K562 (cell line): ENCODE measurements around the gene GLIS1. TPM values are rescaled to one million over a fixed set of nuclear protein-coding genes. Genes with fewer than 3 reads are reported as not detected.

Experiments used
- ATAC-seq: fragments of 200-7000 bp; cut with Tn5 transposase; 3 replicates; pipeline ENCODE4 v1.9.1; 2020; ENCODE audit warnings: moderate library complexity
- BruUV-seq: library from RNA; stranded (reverse); fragments of 400-500 nt; replicated peaks from 2 replicates; lab custom pipeline; 2021; lab: Mats Ljungman, UMichigan
- CTCF ChIA-PET: fragments of 300-600 bp; formaldehyde crosslinking; extraction: SDS; loops from one replicate; lab custom pipeline; 2021; ENCODE audit warnings: low intra/inter-chr PET ratio; lab: Yijun Ruan, JAX
- POLR2A ChIA-PET: fragments of 300-600, 350-650 bp; sonication (Branson Sonifier 250); formaldehyde crosslinking; extraction: SDS; loops from one replicate; lab custom pipeline; 2021; ENCODE audit warnings: antibody characterized with exemption, inconsistent platforms; lab: Yijun Ruan, JAX
- DNase-seq, 4 experiments: peaks; one replicate each; pipeline versions ENCODE4 v3.0.0 to v3.0.0-alpha.2; 2011 to 2018; ENCODE audit warnings: low spot score in 3 of 4, mixed read lengths in 3 of 4; ENCODE audit errors: extremely low read depth in 1 of 4
- FAIRE-seq: peaks from 2 replicates; lab custom pipeline; 2011; peaks lifted over from hg19 to GRCh38; lab: Jason Lieb, UNC
- H2AFZ ChIP-seq: 2 replicates; pipeline ENCODE4 v1.6.0; 2011; ENCODE audit warnings: low read depth, low read length, control low read depth, inconsistent platforms
- H3K27ac ChIP-seq: fragments of 200-600 bp; 3 replicates; pipeline ENCODE4 v1.8.0; 2011; ENCODE audit warnings: low read depth, mild to moderate bottlenecking, control low read depth, inconsistent platforms, low read length, moderate library complexity, mixed read lengths; ENCODE audit errors: extremely low read depth
- H3K27me3 ChIP-seq, 2 experiments: fragments of 300-600 bp in 1 of 2; 2 replicates in 1 of 2; 3 replicates in 1 of 2; pipeline versions ENCODE4 v1.6.0 to v1.8.0; 2011; ENCODE audit warnings: inconsistent platforms in 2 of 2, low read length in 2 of 2, mild to moderate bottlenecking in 1 of 2, mixed read lengths in 1 of 2, moderate library complexity in 1 of 2; ENCODE audit not compliant: control insufficient read depth in 2 of 2, insufficient read depth in 2 of 2
- H3K36me3 ChIP-seq: fragments of 300-600 bp; 3 replicates; pipeline ENCODE4 v1.8.0; 2011; ENCODE audit warnings: mild to moderate bottlenecking, low read length, inconsistent platforms; ENCODE audit not compliant: control insufficient read depth, insufficient read depth
- H3K4me1 ChIP-seq, 2 experiments: fragments of 200-600 bp in 1 of 2; replicated peaks in 1 of 2; 2 replicates in 1 of 2; 3 replicates in 1 of 2; pipeline versions ENCODE4 v1.5.1 to v1.8.0; 2011; ENCODE audit warnings: inconsistent platforms in 2 of 2, low read length in 2 of 2, mild to moderate bottlenecking in 1 of 2, mixed read lengths in 1 of 2, moderate library complexity in 1 of 2; ENCODE audit not compliant: control insufficient read depth in 2 of 2, insufficient read depth in 2 of 2
- H3K4me2 ChIP-seq: 2 replicates; pipeline ENCODE4 v1.6.1; 2011; ENCODE audit warnings: low read length, control low read depth, inconsistent platforms, mixed read lengths; ENCODE audit not compliant: insufficient read depth
- H3K4me3 ChIP-seq: fragments of 200-600 bp; sonication (generic), shearing (Covaris generic); 2 replicates; pipeline ENCODE4 v1.5.1; 2016; ENCODE audit warnings: control low read depth, inconsistent platforms
- H3K79me2 ChIP-seq: fragments of 200-600 bp; 3 replicates; pipeline ENCODE4 v1.8.0; 2011; ENCODE audit warnings: low read length, inconsistent platforms; ENCODE audit not compliant: control insufficient read depth, insufficient read depth
- H3K9ac ChIP-seq, 2 experiments: 2 replicates each; pipeline versions ENCODE4 v1.6.0 to v1.6.1; 2011; ENCODE audit warnings: low read depth in 2 of 2, low read length in 2 of 2, control low read depth in 1 of 2, inconsistent platforms in 1 of 2, mild to moderate bottlenecking in 1 of 2, mixed read lengths in 1 of 2; ENCODE audit not compliant: insufficient read depth in 1 of 2
- H3K9me1 ChIP-seq: one replicate; pipeline ENCODE4 v1.6.0; 2011; ENCODE audit warnings: inconsistent platforms, mild to moderate bottlenecking, low read length, moderate library complexity; ENCODE audit not compliant: control insufficient read depth, insufficient read depth
- H3K9me3 ChIP-seq: replicated peaks from 2 replicates; pipeline ENCODE4 v1.5.1; 2011; ENCODE audit warnings: low read depth, low read length, inconsistent platforms; ENCODE audit not compliant: control insufficient read depth, insufficient read depth
- H4K20me1 ChIP-seq: replicated peaks from 2 replicates; pipeline ENCODE4 v1.6.1; 2011; ENCODE audit warnings: low read length, inconsistent platforms, mixed read lengths; ENCODE audit not compliant: control insufficient read depth, insufficient read depth
- ADNP ChIP-seq: fragments of 200-800 bp; sonication (Bioruptor generic); IDR thresholded peaks from 2 replicates; pipeline ENCODE4 v1.6.1; 2016; ENCODE audit warnings: missing genetic modification characterization, missing compliant biosample characterization
- BCOR ChIP-seq: fragments of 450-650 bp; IDR thresholded peaks from 2 replicates; pipeline ENCODE4 v1.6.1; 2016
- BMI1 ChIP-seq: fragments of 150-350 bp; IDR thresholded peaks from 2 replicates; pipeline ENCODE4 v1.6.1; 2014; ENCODE audit warnings: low read length
- DIDO1 ChIP-seq: fragments of 450-650 bp; IDR thresholded peaks from 2 replicates; pipeline ENCODE4 v1.6.1; 2016; ENCODE audit warnings: low read depth, missing biosample characterization, missing genetic modification characterization
- HDAC3 ChIP-seq: fragments of 450-650 bp; IDR thresholded peaks from 2 replicates; pipeline ENCODE4 v1.6.1; 2018; ENCODE audit warnings: borderline replicate concordance, mild to moderate bottlenecking, moderate library complexity; ENCODE audit not compliant: partially characterized antibody
- ILF3 ChIP-seq: fragments of 450-650 bp; IDR thresholded peaks from 2 replicates; pipeline ENCODE4 v1.6.1; 2018; ENCODE audit warnings: antibody characterized with exemption, mild to moderate bottlenecking, moderate library complexity, borderline replicate concordance
- MAFF ChIP-seq: IDR thresholded peaks from 2 replicates; pipeline ENCODE4 v1.6.1; 2012; ENCODE audit warnings: low read length, improper control_type of control experiment
- NR4A1 ChIP-seq, 2 experiments: fragments of 250-450 bp in 1 of 2; fragments of 450-650 bp in 1 of 2; sonication (Bioruptor Pico) in 1 of 2; IDR thresholded peaks; 2 replicates each; pipeline versions ENCODE4 v1.4.0 to v1.6.1; 2016 to 2020; ENCODE audit warnings: mild to moderate bottlenecking in 2 of 2, missing compliant biosample characterization in 1 of 2, missing genetic modification characterization in 1 of 2, moderate library complexity in 1 of 2
- STAG1 ChIP-seq: sonication (generic); formaldehyde crosslinking; IDR thresholded peaks from 2 replicates; pipeline ENCODE4 v1.5.0; 2020; ENCODE audit warnings: missing genetic modification reagents, borderline replicate concordance
- TEAD4 ChIP-seq, 2 experiments: sonication (generic) in 1 of 2; formaldehyde crosslinking in 1 of 2; IDR thresholded peaks; 2 replicates each; pipeline versions ENCODE4 v1.6.1 to v1.8.0; 2012 to 2022; ENCODE audit warnings: borderline replicate concordance in 1 of 2, inconsistent platforms in 1 of 2, low read length in 1 of 2, mild to moderate bottlenecking in 1 of 2, missing genetic modification reagents in 1 of 2
- ZNF24 ChIP-seq: fragments of 450-650 bp; IDR thresholded peaks from 2 replicates; pipeline ENCODE4 v1.6.1; 2016
- ZNF75A ChIP-seq: fragments of 450-650 bp; formaldehyde crosslinking; IDR thresholded peaks from 2 replicates; pipeline ENCODE4 v1.4.0; 2020; ENCODE audit warnings: mild to moderate bottlenecking
- WGBS: fragments of 100-300 bp; shearing (Covaris generic); methylation state at CpG from one replicate; pipeline ENCODE4 v1.1.6; 2016; ENCODE audit warnings: low coverage, mixed read lengths; ENCODE audit not compliant: insufficient coverage; ENCODE audit errors: missing lambda C conversion rate; 5-methylcytosine and 5-hydroxymethylcytosine counted together
- in situ Hi-C: fragments of 300-500 bp; cut with MboI; formaldehyde crosslinking; loops from 4 replicates; pipeline ENCODE4 v1.15.0; 2018; ENCODE audit warnings: inconsistent platforms, mixed read lengths
- intact Hi-C: fragments of 100-400 bp; cut with micrococcal nuclease; formaldehyde crosslinking; loops from 2 replicates; pipeline ENCODE4 v1.14.2; 2022
- polyA plus RNA-seq, 8 experiments: library from polyadenylated mRNA; depleted of rRNA in 4 of 8; stranded (reverse) in 5 of 8; unstranded in 3 of 8; fragments of >200 nt; fragmentation: Nextera tagmentation in 2 of 8; fragmentation: Illumina TruSeq in 1 of 8; extraction: Ambion mirVana in 2 of 8; extraction: Trizol in 1 of 8; gene quantifications; 2 replicates each; pipeline versions ENCODE4 v1.2.1 to v1.2.3, GENCODE V29; 2011 to 2014; ENCODE audit warnings: inconsistent platforms in 1 of 8, missing spikeins in 1 of 8
- total RNA-seq, 7 experiments: library from RNA; depleted of rRNA in 6 of 7; stranded (reverse); fragments of >200 nt in 6 of 7; fragmentation: Illumina TruSeq in 2 of 7; extraction: Trizol in 2 of 7; gene quantifications; 2 replicates each; pipeline versions ENCODE4 v1.2.1 to v1.2.3, GENCODE V29; 2011 to 2021; ENCODE audit warnings: low replicate concordance in 1 of 7
- TF ChIP-seq, protein P1 (sequence below): fragments of 250-450 bp; sonication (Bioruptor Pico); IDR thresholded peaks from 2 replicates; pipeline ENCODE4 v1.4.0; 2020
- TF ChIP-seq, protein P2 (sequence below): IDR thresholded peaks from 2 replicates; pipeline ENCODE4 v1.6.1; 2012; ENCODE audit warnings: low read depth, low read length, improper control_type of control experiment, borderline replicate concordance
- TF ChIP-seq, protein P3 (sequence below): sonication (generic); formaldehyde crosslinking; IDR thresholded peaks from 2 replicates; pipeline ENCODE4 v1.8.0; 2022; ENCODE audit warnings: mild to moderate bottlenecking, low read depth, missing genetic modification reagents

Gene GLIS1
- total and polyA plus RNA-seq, 9 of the 15 experiments (the other 6 are each of a cell fraction or from before 2014, with no cell fraction given) = not detected

DNA sequence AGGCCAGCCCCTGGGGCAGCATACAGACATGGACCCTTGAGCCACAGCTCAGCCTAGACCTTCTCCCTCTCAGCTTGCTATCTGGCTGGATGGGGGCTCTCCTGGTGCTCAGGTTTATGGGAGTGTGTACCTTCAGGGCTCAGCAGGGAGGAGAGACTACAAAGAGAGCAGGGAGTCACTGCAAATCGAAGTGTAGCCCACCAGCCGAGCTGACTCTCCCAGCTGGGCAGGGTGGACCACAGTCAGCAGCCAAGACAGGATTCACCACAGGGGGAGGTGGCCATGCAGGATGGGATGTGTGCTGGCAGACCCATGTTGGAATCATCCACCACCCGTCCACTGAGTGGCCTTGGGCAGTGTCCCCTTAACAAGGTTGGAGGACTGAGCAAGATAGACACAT is 78.3 kb downstream of the GLIS1 start:
- peaks cover 5% of the 10 kb centered on the region; the same call in 1 of the 2 replicates for H4K20me1 ChIP-seq
- intact Hi-C loops (no loop called here), in situ Hi-C loops (no loop called here)
- ATAC-seq (no peak), DNase-seq (no peak), FAIRE-seq (no peak)
- ChIA-PET POLR2A (interaction anchor here (1.2 kb wide), 1 partner anchor 35 kb away, joined by 3 read pairs; no protein-coding TSS in a partner anchor), CTCF (no interaction called here)
- whole genome bisulfite sequencing = 2% methylated on average over 3 of the region's 3 CpGs
- H3K9ac ChIP-seq = no peak overlapping the region
- no peaks in the 10 kb centered on the region for H3K9me3 ChIP-seq
- no peak overlapping the region for H3K4me2 ChIP-seq
- H3K27ac ChIP-seq = no peak overlapping the region
- H2AFZ ChIP-seq = no peak overlapping the region
- H3K4me3 ChIP-seq = no peak overlapping the region
- peaks cover 11 to 57% of the 10 kb centered on the region in 2 experiments for H3K27me3 ChIP-seq
- H3K4me1 ChIP-seq = no peaks in the 10 kb centered on the region
- no peaks in the 10 kb centered on the region for H3K9me1 ChIP-seq
- no peaks in the 10 kb centered on the region for H3K36me3 ChIP-seq
- no TSS peak for BruUV-seq
- H3K79me2 ChIP-seq = no peaks in the 10 kb centered on the region
- TF ChIP-seq STAG1 (CRISPR knock-in tag) (no peak), TEAD4 (IDR thresholded peaks at IDR 0.05; ENCODE audit: low read length) (no peak), TEAD4 (CRISPR knock-in tag; IDR thresholded peaks at IDR 0.05; ENCODE audit: borderline replicate concordance) (no peak), MAFF (no peak), NR4A1 (CRISPR knock-in tag; IDR thresholded peaks at IDR 0.05) (no peak), NR4A1 (tag; IDR thresholded peaks at IDR 0.05) (no peak), ILF3 (no peak), ZNF24 (no peak), ZNF75A (no peak), DIDO1 (tag) (no peak), HDAC3 (no peak), BCOR (no peak), ADNP (tag) (no peak), BMI1 (no peak)
- TF ChIP-seq, protein P1, sequence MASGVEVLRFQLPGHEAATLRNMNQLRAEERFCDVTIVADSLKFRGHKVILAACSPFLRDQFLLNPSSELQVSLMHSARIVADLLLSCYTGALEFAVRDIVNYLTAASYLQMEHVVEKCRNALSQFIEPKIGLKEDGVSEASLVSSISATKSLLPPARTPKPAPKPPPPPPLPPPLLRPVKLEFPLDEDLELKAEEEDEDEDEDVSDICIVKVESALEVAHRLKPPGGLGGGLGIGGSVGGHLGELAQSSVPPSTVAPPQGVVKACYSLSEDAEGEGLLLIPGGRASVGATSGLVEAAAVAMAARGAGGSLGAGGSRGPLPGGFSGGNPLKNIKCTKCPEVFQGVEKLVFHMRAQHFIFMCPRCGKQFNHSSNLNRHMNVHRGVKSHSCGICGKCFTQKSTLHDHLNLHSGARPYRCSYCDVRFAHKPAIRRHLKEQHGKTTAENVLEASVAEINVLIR (CRISPR knock-in tag) = no peak
- TF ChIP-seq, protein P2, sequence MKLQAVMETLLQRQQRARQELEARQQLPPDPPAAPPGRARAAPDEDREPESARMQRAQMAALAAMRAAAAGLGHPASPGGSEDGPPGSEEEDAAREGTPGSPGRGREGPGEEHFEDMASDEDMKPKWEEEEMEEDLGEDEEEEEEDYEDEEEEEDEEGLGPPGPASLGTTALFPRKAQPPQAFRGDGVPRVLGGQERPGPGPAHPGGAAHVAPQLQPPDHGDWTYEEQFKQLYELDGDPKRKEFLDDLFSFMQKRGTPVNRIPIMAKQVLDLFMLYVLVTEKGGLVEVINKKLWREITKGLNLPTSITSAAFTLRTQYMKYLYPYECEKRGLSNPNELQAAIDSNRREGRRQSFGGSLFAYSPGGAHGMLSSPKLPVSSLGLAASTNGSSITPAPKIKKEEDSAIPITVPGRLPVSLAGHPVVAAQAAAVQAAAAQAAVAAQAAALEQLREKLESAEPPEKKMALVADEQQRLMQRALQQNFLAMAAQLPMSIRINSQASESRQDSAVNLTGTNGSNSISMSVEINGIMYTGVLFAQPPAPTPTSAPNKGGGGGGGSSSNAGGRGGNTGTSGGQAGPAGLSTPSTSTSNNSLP = no peak
- TF ChIP-seq, protein P3, sequence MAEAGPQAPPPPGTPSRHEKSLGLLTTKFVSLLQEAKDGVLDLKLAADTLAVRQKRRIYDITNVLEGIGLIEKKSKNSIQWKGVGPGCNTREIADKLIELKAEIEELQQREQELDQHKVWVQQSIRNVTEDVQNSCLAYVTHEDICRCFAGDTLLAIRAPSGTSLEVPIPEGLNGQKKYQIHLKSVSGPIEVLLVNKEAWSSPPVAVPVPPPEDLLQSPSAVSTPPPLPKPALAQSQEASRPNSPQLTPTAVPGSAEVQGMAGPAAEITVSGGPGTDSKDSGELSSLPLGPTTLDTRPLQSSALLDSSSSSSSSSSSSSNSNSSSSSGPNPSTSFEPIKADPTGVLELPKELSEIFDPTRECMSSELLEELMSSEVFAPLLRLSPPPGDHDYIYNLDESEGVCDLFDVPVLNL = no peak
